ENCODE results near the gene ST8SIA2.

ST8SIA2 gene

GRCh38 chr15:92462424-92463125 lies 68.9 kb downstream of the ST8SIA2 start:
- POLR2A ChIA-PET: no interaction called here
- H3K27ac ChIP-seq (ENCODE audit: extremely low read depth, low read depth, low read length): no peak overlapping the region
- H3K36me3 ChIP-seq (ENCODE audit: control insufficient read depth in 2 of 2, insufficient read depth in 1 of 2, low read length in 2 of 2): no peaks in the 10 kb centered on the region
- no peaks in the 10 kb centered on the region for H3K4me1 ChIP-seq (ENCODE audit: control insufficient read depth, insufficient read depth, low read length)
- CTCF ChIA-PET: interaction anchor here (0.6 kb wide), 1 partner anchor 20 kb away, joined by 3 read pairs; no protein-coding TSS in a partner anchor
- H3K4me3 ChIP-seq (ENCODE audit: low read depth, low read length): no peak overlapping the region
- no peaks in the 10 kb centered on the region for H3K9me3 ChIP-seq (ENCODE audit: control insufficient read depth, insufficient read depth, low read depth, low read length)
- TF ChIP-seq IKZF3 (tag by site-specific recombination; IDR thresholded peaks at IDR 0.05) (no peak), SCRT1 (tag by site-specific recombination; IDR thresholded peaks at IDR 0.05; ENCODE audit: borderline replicate concordance) (no peak), ZNF121 (tag by site-specific recombination; IDR thresholded peaks at IDR 0.05) (no peak), ZNF837 (tag by site-specific recombination; IDR thresholded peaks at IDR 0.05) (no peak), ZNF311 (tag by site-specific recombination; IDR thresholded peaks at IDR 0.05; ENCODE audit: borderline replicate concordance) (no peak), ZNF174 (tag by site-specific recombination; IDR thresholded peaks at IDR 0.05) (no peak), ZBTB1 (tag by site-specific recombination; IDR thresholded peaks at IDR 0.05) (no peak)

GRCh38 chr15:92463352-92463751 lies 69.7 kb downstream of the ST8SIA2 start:
- ChIA-PET POLR2A (no interaction called here), CTCF (interaction anchor here (0.6 kb wide), 1 partner anchor 365 kb away, joined by 4 read pairs; no protein-coding TSS in a partner anchor)
- Histone ChIP-seq H3K4me1 (ENCODE audit: control insufficient read depth, insufficient read depth, low read length) (no peaks in the 10 kb centered on the region), H3K36me3 (ENCODE audit: control insufficient read depth in 2 of 2, insufficient read depth in 1 of 2, low read length in 2 of 2) (no peaks in the 10 kb centered on the region), H3K9me3 (ENCODE audit: control insufficient read depth, insufficient read depth, low read depth, low read length) (no peaks in the 10 kb centered on the region), H3K4me3 (ENCODE audit: low read depth, low read length) (no peak overlapping the region), H3K27ac (ENCODE audit: extremely low read depth, low read depth, low read length) (no peak overlapping the region)
- TF ChIP-seq ZSCAN18 (tag by site-specific recombination; IDR thresholded peaks at IDR 0.05) (no peak), KLF1 (tag by site-specific recombination; IDR thresholded peaks at IDR 0.05) (no peak), BCL11B (tag by site-specific recombination; IDR thresholded peaks at IDR 0.05; ENCODE audit: low read depth) (no peak), IKZF3 (tag by site-specific recombination; IDR thresholded peaks at IDR 0.05) (no peak), ZNF585B (tag by site-specific recombination; IDR thresholded peaks at IDR 0.05) (no peak), ZNF132 (tag by site-specific recombination; IDR thresholded peaks at IDR 0.05; ENCODE audit: borderline replicate concordance) (no peak), ZNF24 (tag by site-specific recombination; IDR thresholded peaks at IDR 0.05) (no peak), REST (tag by site-specific recombination; IDR thresholded peaks at IDR 0.05) (no peak), HIC1 (tag by site-specific recombination; IDR thresholded peaks at IDR 0.05) (no peak), ZNF114 (tag by site-specific recombination; IDR thresholded peaks at IDR 0.05) (no peak), ZBTB6 (tag by site-specific recombination; IDR thresholded peaks at IDR 0.05) (no peak)
